Suprapubic skin (tissue), 4 donors: ENCODE data around the gene VPS4A. TPM values are rescaled to one million over a fixed set of nuclear protein-coding genes. Genes with fewer than 3 reads are reported as not detected.

Experiments used
- DNase-seq, 2 donors: peaks; one replicate each; pipeline ENCODE4 v3.0.0-alpha.2; 2019; ENCODE audit warnings: low spot score in 2 of 2
- H3K27ac ChIP-seq: fragments of 200-600 bp; sonication (generic); one replicate; pipeline ENCODE4 v1.5.1; 2019
- H3K27me3 ChIP-seq: fragments of 200-600 bp; sonication (generic); one replicate; pipeline ENCODE4 v1.5.1; 2019
- H3K36me3 ChIP-seq: fragments of 200-600 bp; sonication (generic); one replicate; pipeline ENCODE4 v1.5.1; 2019
- H3K4me1 ChIP-seq: fragments of 200-600 bp; sonication (generic); one replicate; pipeline ENCODE4 v1.5.1; 2019
- H3K4me3 ChIP-seq: fragments of 200-600 bp; sonication (generic); one replicate; pipeline ENCODE4 v1.5.1; 2019; ENCODE audit warnings: mild to moderate bottlenecking
- H3K9me3 ChIP-seq: fragments of 200-600 bp; sonication (generic); one replicate; pipeline ENCODE4 v1.5.1; 2019
- EP300 ChIP-seq: sonication (generic); formaldehyde crosslinking; IDR thresholded peaks from one replicate; pipeline ENCODE4 v1.6.1; 2017; ENCODE audit warnings: antibody characterized with exemption
- POLR2A ChIP-seq, 2 donors: fragments of 450-650 bp; IDR thresholded peaks; one replicate each; pipeline ENCODE4 v1.6.1; 2017; ENCODE audit warnings: antibody characterized with exemption in 2 of 2, mild to moderate bottlenecking in 2 of 2, moderate library complexity in 2 of 2
- POLR2AphosphoS5 ChIP-seq, 3 donors: sonication (generic); formaldehyde crosslinking; IDR thresholded peaks; one replicate each; pipeline ENCODE4 v1.6.1; 2017; ENCODE audit warnings: antibody characterized with exemption in 3 of 3
- WGBS: methylation state at CpG from one replicate; pipeline ENCODE4 v1.1.5; 2018; 5-methylcytosine and 5-hydroxymethylcytosine counted together
- total RNA-seq, 4 donors: library from RNA; depleted of rRNA; stranded (reverse); fragments of >200 nt; gene quantifications; one replicate each; pipeline ENCODE4 v1.1.0, GENCODE V29; 2016
- TF ChIP-seq, protein P1 (sequence below), 2 donors: fragments of 200-600 bp in 1 of 2; fragments of 450-650 bp in 1 of 2; sonication (generic) in 1 of 2; IDR thresholded peaks; one replicate each; pipeline ENCODE4 v1.5.1; 2016 to 2019; ENCODE audit warnings: antibody characterized with exemption in 2 of 2, mild to moderate bottlenecking in 1 of 2, moderate library complexity in 1 of 2

VPS4A gene
- total RNA-seq, 4 donors from 2014 or later: 32.5 to 46.6 (median 37.6) TPM

DNA sequence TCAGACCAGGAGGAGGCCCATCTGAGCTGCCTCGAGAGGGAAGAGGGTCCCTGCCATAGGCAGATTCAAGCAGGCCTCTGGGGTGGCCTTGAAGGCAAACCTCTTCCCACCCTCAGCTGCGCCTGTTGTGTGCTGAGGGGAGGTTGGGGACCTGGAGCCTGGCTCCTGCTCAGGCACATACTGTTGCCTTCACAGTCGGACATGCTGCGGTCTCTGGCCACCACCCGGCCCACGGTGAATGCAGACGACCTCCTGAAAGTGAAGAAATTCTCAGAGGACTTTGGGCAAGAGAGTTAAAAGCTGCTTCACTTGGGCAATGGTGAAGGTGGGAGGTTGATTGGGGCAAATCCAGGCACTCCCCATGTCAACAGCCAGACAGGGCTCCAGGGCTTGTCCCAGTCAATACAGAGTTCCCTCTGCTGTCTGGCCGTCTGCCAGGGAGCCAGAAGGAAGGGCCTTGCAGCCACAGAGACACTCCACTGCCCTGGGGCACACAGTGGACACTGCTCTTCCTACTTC, 12.9 kb downstream of the VPS4A start:
- DNase-seq: no peak

DNA sequence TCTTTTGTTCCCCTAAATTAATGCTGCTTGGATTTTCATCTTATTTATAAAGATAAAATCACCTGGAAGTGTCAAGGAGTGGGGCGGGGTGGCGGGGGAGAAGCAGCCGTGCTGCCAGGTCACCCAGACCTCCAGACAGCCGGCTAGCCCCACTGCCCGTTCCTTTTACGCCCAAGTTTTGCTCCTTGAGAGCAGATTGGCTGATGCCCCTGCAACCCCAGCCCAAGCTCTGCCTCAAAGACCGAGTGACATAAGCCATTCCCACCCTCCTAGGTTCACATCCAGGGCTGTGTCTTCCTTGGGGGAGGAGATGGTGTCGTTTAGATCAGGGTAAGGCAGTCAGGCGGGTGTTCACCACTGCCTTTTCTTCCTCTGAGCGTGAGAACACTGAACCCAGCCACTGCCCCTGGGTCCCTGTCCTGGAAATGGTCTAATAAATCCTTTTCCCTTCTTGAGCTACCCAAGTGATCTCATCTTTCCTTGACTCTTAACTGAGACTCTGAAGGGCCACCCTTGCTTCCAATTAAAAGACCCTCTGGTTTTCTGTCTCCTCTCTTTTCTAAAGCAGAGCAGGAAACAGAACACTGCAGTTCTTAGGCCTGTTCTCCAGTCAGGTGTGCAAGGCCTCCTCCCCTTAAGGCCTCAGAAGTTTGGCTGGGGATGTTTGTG, 13.6 kb downstream of the VPS4A start:
- Histone ChIP-seq H3K27me3 (no peaks in the 10 kb centered on the region), H3K4me1 (peaks cover 29% of the 10 kb centered on the region), H3K4me3 (no peak overlapping the region), H3K27ac (no peak overlapping the region), H3K9me3 (no peaks in the 10 kb centered on the region), H3K36me3 (peaks cover 68% of the 10 kb centered on the region)
- 67% methylated on average over 10 of the region's 10 CpGs for WGBS
- DNase-seq: no peak
- TF ChIP-seq, protein P1, sequence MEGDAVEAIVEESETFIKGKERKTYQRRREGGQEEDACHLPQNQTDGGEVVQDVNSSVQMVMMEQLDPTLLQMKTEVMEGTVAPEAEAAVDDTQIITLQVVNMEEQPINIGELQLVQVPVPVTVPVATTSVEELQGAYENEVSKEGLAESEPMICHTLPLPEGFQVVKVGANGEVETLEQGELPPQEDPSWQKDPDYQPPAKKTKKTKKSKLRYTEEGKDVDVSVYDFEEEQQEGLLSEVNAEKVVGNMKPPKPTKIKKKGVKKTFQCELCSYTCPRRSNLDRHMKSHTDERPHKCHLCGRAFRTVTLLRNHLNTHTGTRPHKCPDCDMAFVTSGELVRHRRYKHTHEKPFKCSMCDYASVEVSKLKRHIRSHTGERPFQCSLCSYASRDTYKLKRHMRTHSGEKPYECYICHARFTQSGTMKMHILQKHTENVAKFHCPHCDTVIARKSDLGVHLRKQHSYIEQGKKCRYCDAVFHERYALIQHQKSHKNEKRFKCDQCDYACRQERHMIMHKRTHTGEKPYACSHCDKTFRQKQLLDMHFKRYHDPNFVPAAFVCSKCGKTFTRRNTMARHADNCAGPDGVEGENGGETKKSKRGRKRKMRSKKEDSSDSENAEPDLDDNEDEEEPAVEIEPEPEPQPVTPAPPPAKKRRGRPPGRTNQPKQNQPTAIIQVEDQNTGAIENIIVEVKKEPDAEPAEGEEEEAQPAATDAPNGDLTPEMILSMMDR (IDR thresholded peaks at IDR 0.05): no peak
- no peak for TF ChIP-seq POLR2A (IDR thresholded peaks at IDR 0.05)
- TF ChIP-seq EP300: no peak
- no peak for TF ChIP-seq POLR2AphosphoS5 (IDR thresholded peaks at IDR 0.05)

More for the DNA sequence above, 12.9 kb downstream of the VPS4A start:
- Histone ChIP-seq H3K27me3 (no peaks in the 10 kb centered on the region), H3K36me3 (peaks cover 75% of the 10 kb centered on the region), H3K27ac (no peak overlapping the region), H3K4me3 (no peak overlapping the region), H3K4me1 (peaks cover 23% of the 10 kb centered on the region), H3K9me3 (no peaks in the 10 kb centered on the region)
- TF ChIP-seq, protein P1 (IDR thresholded peaks at IDR 0.05): no peak
- no peak for TF ChIP-seq POLR2A (IDR thresholded peaks at IDR 0.05)
- no peak for TF ChIP-seq EP300
- 72% methylated on average over 8 of the region's 8 CpGs for WGBS

DNA sequence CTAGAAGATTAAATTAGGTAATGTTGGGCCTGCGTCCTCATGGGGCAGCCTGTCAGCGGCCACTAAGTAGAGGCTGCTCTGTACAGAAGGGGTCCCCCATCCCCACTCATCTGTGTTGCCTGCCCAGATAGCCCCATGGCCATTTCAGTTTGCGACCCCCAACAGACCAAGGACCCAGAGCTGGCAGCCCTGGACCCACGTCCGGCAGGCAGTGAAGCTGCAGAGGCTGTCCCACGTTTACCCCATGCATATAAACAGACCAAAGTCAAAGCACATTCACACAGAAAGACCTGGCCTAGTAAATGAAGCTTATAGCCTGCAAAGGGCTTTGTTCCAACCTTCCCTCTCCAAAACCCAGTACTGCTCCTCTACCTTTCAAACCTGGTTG, 14.6 kb downstream of the VPS4A start:
- 71% methylated on average over 6 of the region's 6 CpGs for WGBS
- Histone ChIP-seq H3K4me3 (no peak overlapping the region), H3K36me3 (peaks cover 58% of the 10 kb centered on the region), H3K27ac (no peak overlapping the region), H3K4me1 (peaks cover 32% of the 10 kb centered on the region), H3K27me3 (no peaks in the 10 kb centered on the region), H3K9me3 (no peaks in the 10 kb centered on the region)
- no peak for TF ChIP-seq EP300
- no peak for TF ChIP-seq POLR2AphosphoS5 (IDR thresholded peaks at IDR 0.05)
- TF ChIP-seq, protein P1 (IDR thresholded peaks at IDR 0.05): no peak
- no peak for TF ChIP-seq POLR2A (IDR thresholded peaks at IDR 0.05)
- DNase-seq: no peak

DNA sequence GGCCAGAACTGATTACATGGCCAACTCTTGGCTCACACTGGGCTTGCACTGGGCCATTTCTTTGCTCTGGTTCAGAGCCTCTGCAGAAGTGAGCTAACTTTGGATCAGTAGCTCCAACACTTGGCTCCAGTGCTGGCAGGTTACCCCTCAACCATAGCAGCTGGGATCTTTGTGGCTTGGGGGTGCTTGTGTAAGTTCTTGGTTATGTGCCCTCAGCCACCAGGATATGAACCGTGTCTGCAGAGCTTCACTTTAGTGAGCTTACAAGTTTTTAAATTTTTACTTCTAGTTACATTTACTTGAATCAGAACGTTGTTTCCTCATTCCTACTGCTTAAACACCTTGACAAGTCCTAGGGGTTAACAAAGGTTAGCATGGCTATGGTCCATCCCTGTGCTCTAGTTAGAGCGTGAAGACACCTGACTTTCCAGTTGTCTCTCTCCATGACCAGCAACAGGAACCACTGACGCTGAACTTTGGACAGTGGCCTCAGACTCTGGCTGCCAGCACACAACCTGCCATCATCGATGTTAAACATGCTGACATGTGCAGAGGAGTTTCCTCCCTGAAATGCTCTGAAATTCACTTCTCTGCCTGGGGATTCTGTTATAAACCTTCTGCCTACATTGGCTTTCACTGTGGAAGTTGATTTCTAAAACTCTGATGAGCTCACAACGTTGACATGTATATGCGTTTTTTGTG, 15.2 kb downstream of the VPS4A start:
- Histone ChIP-seq H3K27me3 (no peaks in the 10 kb centered on the region), H3K36me3 (peaks cover 52% of the 10 kb centered on the region), H3K27ac (no peak overlapping the region), H3K4me1 (peaks cover 36% of the 10 kb centered on the region), H3K9me3 (no peaks in the 10 kb centered on the region), H3K4me3 (no peak overlapping the region)
- DNase-seq: no peak
- 53% methylated on average over 7 of the region's 7 CpGs for WGBS
- TF ChIP-seq EP300 (no peak), POLR2AphosphoS5 (IDR thresholded peaks at IDR 0.05) (no peak), POLR2A (IDR thresholded peaks at IDR 0.05) (no peak)
- TF ChIP-seq, protein P1 (IDR thresholded peaks at IDR 0.05): no peak

DNA sequence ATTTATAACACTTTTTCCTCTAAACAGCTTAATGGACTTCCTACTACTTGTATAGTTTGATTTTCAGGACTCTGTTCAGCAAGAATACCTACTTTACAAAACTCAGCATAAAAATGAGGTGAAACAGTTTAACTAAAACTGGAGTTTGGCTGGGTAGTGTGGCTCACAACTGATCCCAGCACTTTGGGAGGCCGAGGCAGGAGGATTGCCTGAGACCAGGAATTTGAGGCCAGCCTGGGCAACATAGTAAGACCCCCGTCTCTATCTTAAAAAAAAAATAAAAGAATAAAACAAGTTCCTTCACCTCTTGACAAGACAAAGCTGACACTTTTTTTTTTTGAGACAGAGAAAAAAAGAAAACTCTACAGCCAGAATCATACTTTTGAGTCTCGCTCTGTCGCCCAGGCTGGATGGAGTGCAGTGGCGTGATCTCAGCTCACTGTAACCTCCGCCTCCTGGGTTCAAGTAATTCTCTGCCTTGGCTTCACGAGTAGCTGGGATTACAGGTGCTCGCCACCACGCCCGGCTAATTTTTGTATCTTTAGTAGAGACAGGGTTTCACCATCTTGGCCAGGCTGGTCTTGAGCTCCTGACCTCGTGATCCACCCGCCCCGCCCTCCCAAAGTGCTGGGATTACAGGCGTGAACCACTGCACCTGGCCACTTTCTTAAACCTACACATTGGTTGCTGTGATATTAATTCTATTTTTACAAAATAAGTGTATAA, 16.6 kb downstream of the VPS4A start:
- TF ChIP-seq POLR2A (IDR thresholded peaks at IDR 0.05): no peak
- no peak for TF ChIP-seq POLR2AphosphoS5 (IDR thresholded peaks at IDR 0.05)
- TF ChIP-seq EP300: no peak
- TF ChIP-seq, protein P1 (IDR thresholded peaks at IDR 0.05): no peak
- no peak for DNase-seq
- no peak overlapping the region for H3K27ac ChIP-seq
- 88% methylated on average over 14 of the region's 14 CpGs for WGBS
- no peaks in the 10 kb centered on the region for H3K9me3 ChIP-seq
- H3K4me3 ChIP-seq: no peak overlapping the region
- peaks cover 40% of the 10 kb centered on the region for H3K36me3 ChIP-seq
- no peaks in the 10 kb centered on the region for H3K27me3 ChIP-seq
- H3K4me1 ChIP-seq: peaks cover 36% of the 10 kb centered on the region
